H1 (cell line): ENCODE results near the gene PDE4D. TPM values are rescaled to one million over a fixed set of nuclear protein-coding genes. Genes with fewer than 3 reads are reported as not detected.

Experiments
- CTCF ChIA-PET: fragments of 300-600 bp; sonication (Branson Sonifier 250); formaldehyde crosslinking; loops from one replicate; lab custom pipeline; 2021; ENCODE audit not compliant: partially characterized antibody; lab: Charles Lee
- POLR2A ChIA-PET: fragments of 300-600 bp; sonication (Branson Sonifier 250); formaldehyde crosslinking; loops from one replicate; lab custom pipeline; 2021; ENCODE audit warnings: inconsistent platforms; ENCODE audit not compliant: partially characterized antibody; lab: Charles Lee
- DNase-seq, 2 experiments: peaks; one replicate each; pipeline versions ENCODE4 v3.0.0 to v3.0.0-alpha.2; 2010 to 2022; ENCODE audit warnings: low spot score in 2 of 2, low read depth in 1 of 2, mixed read lengths in 1 of 2
- FAIRE-seq: peaks from 2 replicates; lab custom pipeline; 2011; peaks lifted over from hg19 to GRCh38; lab: Jason Lieb, UNC
- H2AFZ ChIP-seq: 2 replicates; pipeline ENCODE4 v1.8.1; 2012; ENCODE audit warnings: low read length, inconsistent platforms
- H2AK5ac ChIP-seq: 2 replicates; pipeline ENCODE4 v1.6.1; 2013; ENCODE audit warnings: low read depth, low read length
- H2BK120ac ChIP-seq: replicated peaks from 2 replicates; pipeline ENCODE3; 2013; ENCODE audit warnings: low read depth, low read length, inconsistent platforms
- H2BK12ac ChIP-seq: 2 replicates; pipeline ENCODE4 v1.6.1; 2013; ENCODE audit warnings: low read depth, low read length
- H2BK15ac ChIP-seq: 2 replicates; pipeline ENCODE4 v1.6.1; 2013; ENCODE audit warnings: low read length
- H2BK20ac ChIP-seq: 2 replicates; pipeline ENCODE4 v1.6.1; 2013; ENCODE audit warnings: low read length
- H2BK5ac ChIP-seq: 2 replicates; pipeline ENCODE4 v1.6.1; 2013; ENCODE audit warnings: low read depth, low read length
- H3K14ac ChIP-seq: 2 replicates; pipeline ENCODE4 v1.6.1; 2013; ENCODE audit warnings: inconsistent platforms; ENCODE audit not compliant: insufficient read length
- H3K18ac ChIP-seq: 2 replicates; pipeline ENCODE4 v1.6.1; 2013; ENCODE audit warnings: low read length; ENCODE audit errors: extremely low read depth
- H3K23ac ChIP-seq: 2 replicates; pipeline ENCODE4 v1.6.1; 2013; ENCODE audit warnings: inconsistent platforms; ENCODE audit not compliant: insufficient read length
- H3K23me2 ChIP-seq: 2 replicates; pipeline ENCODE4 v1.6.1; 2013; ENCODE audit warnings: low read depth, low read length
- H3K27ac ChIP-seq: 2 replicates; pipeline ENCODE4 v1.6.1; 2011; ENCODE audit warnings: low read depth, low read length, inconsistent platforms
- H3K27me3 ChIP-seq, 4 experiments: replicated peaks in 1 of 4; 1 replicate in 1 of 4; 2 replicates in 3 of 4; pipeline versions ENCODE4 v1.6.1 to v1.8.1; 2011 to 2013; ENCODE audit warnings: low read length in 3 of 4, mild to moderate bottlenecking in 3 of 4, inconsistent platforms in 2 of 4, mixed read lengths in 2 of 4, moderate library complexity in 1 of 4; ENCODE audit not compliant: control insufficient read depth in 3 of 4, insufficient read depth in 3 of 4; ENCODE audit errors: extremely low read depth in 1 of 4
- H3K36me3 ChIP-seq, 4 experiments: 2 replicates each; pipeline versions ENCODE4 v1.6.1 to v1.8.1; 2011 to 2013; ENCODE audit warnings: mild to moderate bottlenecking in 4 of 4, low read length in 3 of 4, moderate library complexity in 2 of 4, control low read depth in 1 of 4, inconsistent platforms in 1 of 4; ENCODE audit not compliant: insufficient read depth in 4 of 4, control insufficient read depth in 2 of 4
- H3K4ac ChIP-seq: replicated peaks from 2 replicates; pipeline ENCODE3; 2013; ENCODE audit warnings: low read length, low read depth, mixed read lengths, inconsistent platforms; ENCODE audit not compliant: insufficient read length
- H3K4me1 ChIP-seq, 4 experiments: replicated peaks in 1 of 4; 1 replicate in 1 of 4; 2 replicates in 3 of 4; pipeline versions ENCODE4 v1.6.1 to v1.8.1; 2011 to 2013; ENCODE audit warnings: low read length in 3 of 4, inconsistent platforms in 2 of 4, mixed read lengths in 1 of 4; ENCODE audit not compliant: insufficient read depth in 4 of 4, control insufficient read depth in 3 of 4
- H3K4me2 ChIP-seq, 2 experiments: 2 replicates each; pipeline versions ENCODE4 v1.6.1 to v1.8.1; 2011 to 2013; ENCODE audit warnings: low read depth in 2 of 2, low read length in 2 of 2, control low read depth in 1 of 2, inconsistent platforms in 1 of 2, mild to moderate bottlenecking in 1 of 2; ENCODE audit not compliant: insufficient read depth in 1 of 2
- H3K4me3 ChIP-seq, 4 experiments: fragments of 200-600, 300-600 bp in 1 of 4; sonication (generic), shearing (Covaris generic), sonication (Bioruptor Twin) in 1 of 4; 2 replicates each; pipeline versions ENCODE4 v1.5.1 to v1.8.1; 2011 to 2016; ENCODE audit warnings: low read length in 4 of 4, low read depth in 3 of 4, control low read depth in 2 of 4, inconsistent platforms in 2 of 4, mild to moderate bottlenecking in 2 of 4, mixed read lengths in 1 of 4, moderate library complexity in 1 of 4; ENCODE audit not compliant: insufficient read depth in 2 of 4; ENCODE audit errors: extremely low read depth in 1 of 4
- H3K56ac ChIP-seq: replicated peaks from 2 replicates; pipeline ENCODE3; 2013; ENCODE audit warnings: low read depth, mild to moderate bottlenecking, mixed read lengths, low read length, inconsistent platforms; ENCODE audit not compliant: insufficient read length
- H3K79me1 ChIP-seq: 2 replicates; pipeline ENCODE4 v1.6.1; 2013; ENCODE audit warnings: low read depth, low read length, control low read depth
- H3K79me2 ChIP-seq, 2 experiments: 2 replicates each; pipeline versions ENCODE4 v1.6.1 to v1.8.1; 2012 to 2013; ENCODE audit warnings: low read length in 2 of 2, mild to moderate bottlenecking in 2 of 2, inconsistent platforms in 1 of 2; ENCODE audit not compliant: insufficient read depth in 2 of 2, control insufficient read depth in 1 of 2
- H3K9ac ChIP-seq, 4 experiments: replicated peaks in 1 of 4; 1 replicate in 1 of 4; 2 replicates in 3 of 4; pipeline versions ENCODE4 v1.6.1 to v1.8.1; 2011 to 2013; ENCODE audit warnings: low read depth in 3 of 4, low read length in 3 of 4, control low read depth in 2 of 4, mild to moderate bottlenecking in 2 of 4, moderate library complexity in 2 of 4, inconsistent platforms in 1 of 4; ENCODE audit errors: extremely low read depth in 1 of 4
- H3K9me3 ChIP-seq, 2 experiments: 2 replicates each; pipeline versions ENCODE4 v1.6.1 to v1.8.1; 2012 to 2013; ENCODE audit warnings: mild to moderate bottlenecking in 2 of 2, moderate library complexity in 2 of 2, control low read depth in 1 of 2, inconsistent platforms in 1 of 2, low read depth in 1 of 2, low read length in 1 of 2, mixed read lengths in 1 of 2; ENCODE audit not compliant: insufficient read depth in 2 of 2
- H4K20me1 ChIP-seq, 2 experiments: replicated peaks in 1 of 2; 2 replicates each; pipeline versions ENCODE3 to v1.8.1; 2011 to 2013; ENCODE audit warnings: inconsistent platforms in 2 of 2, low read length in 2 of 2, mild to moderate bottlenecking in 1 of 2; ENCODE audit not compliant: insufficient read depth in 2 of 2, control insufficient read depth in 1 of 2
- H4K5ac ChIP-seq: 2 replicates; pipeline ENCODE4 v1.6.1; 2013; ENCODE audit warnings: low read length, low read depth, mixed read lengths, inconsistent platforms; ENCODE audit not compliant: insufficient read length
- H4K8ac ChIP-seq: 2 replicates; pipeline ENCODE4 v1.8.0; 2013; ENCODE audit warnings: mild to moderate bottlenecking, moderate library complexity, low read length, inconsistent platforms; ENCODE audit not compliant: insufficient read depth; ENCODE audit errors: extremely low read depth
- H4K91ac ChIP-seq: replicated peaks from 2 replicates; pipeline ENCODE3; 2013; ENCODE audit warnings: low read length, mixed read lengths, inconsistent platforms; ENCODE audit not compliant: insufficient read length
- EGR1 ChIP-seq: IDR thresholded peaks from 2 replicates; pipeline ENCODE4 v1.6.1; 2011; ENCODE audit warnings: low read depth, low read length, borderline replicate concordance
- JUND ChIP-seq: IDR thresholded peaks from 2 replicates; pipeline ENCODE4 v1.6.1; 2011; ENCODE audit warnings: mild to moderate bottlenecking, improper control_type of control experiment, low read length
- NRF1 ChIP-seq: IDR thresholded peaks from 2 replicates; pipeline ENCODE4 v1.6.1; 2011; ENCODE audit warnings: mild to moderate bottlenecking, low read depth, low read length, improper control_type of control experiment
- RFX5 ChIP-seq: IDR thresholded peaks from 2 replicates; pipeline ENCODE4 v1.6.1; 2011; ENCODE audit warnings: low read depth, low read length, improper control_type of control experiment, borderline replicate concordance
- SAP30 ChIP-seq: fragments of 300-600 bp; sonication (generic); IDR thresholded peaks from 2 replicates; pipeline ENCODE4 v1.7.1; 2012; ENCODE audit warnings: low read length, moderate library complexity, mild to moderate bottlenecking, inconsistent platforms; ENCODE audit not compliant: insufficient read depth, insufficient replicate concordance
- WGBS, 2 experiments: shearing (Covaris generic) in 1 of 2; methylation state at CpG; one replicate each; pipeline versions ENCODE4 v1.1.6 to v1.1.7; 2013 to 2015; ENCODE audit warnings: low lambda C conversion rate in 2 of 2, mixed read lengths in 2 of 2, inconsistent platforms in 1 of 2, low coverage in 1 of 2, missing lambda C conversion rate in 1 of 2; ENCODE audit not compliant: insufficient replicate concordance in 2 of 2, insufficient coverage in 1 of 2, insufficient read length in 1 of 2; ENCODE audit errors: extremely low coverage in 1 of 2, missing lambda C conversion rate in 1 of 2; 5-methylcytosine and 5-hydroxymethylcytosine counted together
- polyA plus RNA-seq, 7 experiments: library from polyadenylated mRNA; depleted of rRNA in 3 of 7; stranded (reverse) in 5 of 7; unstranded in 2 of 7; fragments of >200 nt in 5 of 7; fragments of 200-250 nt in 2 of 7; gene quantifications; 1 replicate in 5 of 7; 2 replicates in 1 of 7; 4 replicates in 1 of 7; pipeline versions ENCODE4 v1.2.1 to v1.2.3, GENCODE V29; 2011 to 2013; ENCODE audit warnings: missing spikeins in 2 of 7, mixed read lengths in 2 of 7
- total RNA-seq: library from RNA; stranded (reverse); fragmentation: NEBNext Ultra II Directional; extraction: Animal tissue kit (Norgen Biotek cat#: 25700); gene quantifications from 2 replicates; pipeline ENCODE4 v1.2.1, GENCODE V29; 2021

The PDE4D gene
- total and polyA plus RNA-seq, 2 of the 8 experiments (the other 6 are each of a cell fraction or from before 2014, with no cell fraction given), result 2.3 to 3.7 TPM

GRCh38 chr5:59020611-59021285 lies 872.8 kb downstream of the PDE4D start:
- TF ChIP-seq EGR1 (no peak), RFX5 (no peak), JUND (peak; percentile 85), NRF1 (no peak), SAP30 (no peak)
- Histone ChIP-seq H3K18ac (no peak overlapping the region), H2BK20ac (no peak overlapping the region), H4K8ac (no peak overlapping the region), H3K4me3 (no peak overlapping the region), H4K91ac (no peak overlapping the region), H3K9ac (no peak overlapping the region), H4K20me1 (no peaks in the 10 kb centered on the region), H3K14ac (no peak overlapping the region), H3K23ac (no peak overlapping the region), H2BK12ac (no peak overlapping the region), H2AFZ (no peak overlapping the region), H3K4me2 (no peak overlapping the region), H3K9me3 (no peaks in the 10 kb centered on the region), H2BK120ac (no peak overlapping the region), H4K5ac (peak overlapping the region; percentile 22), H3K79me1 (no peaks in the 10 kb centered on the region), H3K4ac (no peak overlapping the region), H3K79me2 (no peaks in the 10 kb centered on the region), H3K27ac (no peak overlapping the region), H3K36me3 (no peaks in the 10 kb centered on the region), H2AK5ac (no peak overlapping the region), H3K27me3 (no peaks in the 10 kb centered on the region), H3K23me2 (no peaks in the 10 kb centered on the region), H2BK15ac (no peak overlapping the region), H3K4me1 (peaks cover 0 to 2% (median under 1%) of the 10 kb centered on the region in 4 experiments; a peak in 1 of 7 replicates), H2BK5ac (no peak overlapping the region), H3K56ac (no peak overlapping the region)
- FAIRE-seq (peak; percentile 32), DNase-seq (no peak)
- ChIA-PET CTCF (interaction anchor here (1.2 to 2.3 kb wide), 3 partner anchors 10 to 134 kb away, joined by 4 to 11 read pairs (median 5); no protein-coding TSS in a partner anchor), POLR2A (no interaction called here)
- 63% methylated on average over 3 of the region's 3 CpGs; no CpG with 5 or more reads in 1 of the 2 experiments for WGBS, 2 experiments
